ENCODE measurements around the gene TMTC1.

The TMTC1 gene

DNA sequence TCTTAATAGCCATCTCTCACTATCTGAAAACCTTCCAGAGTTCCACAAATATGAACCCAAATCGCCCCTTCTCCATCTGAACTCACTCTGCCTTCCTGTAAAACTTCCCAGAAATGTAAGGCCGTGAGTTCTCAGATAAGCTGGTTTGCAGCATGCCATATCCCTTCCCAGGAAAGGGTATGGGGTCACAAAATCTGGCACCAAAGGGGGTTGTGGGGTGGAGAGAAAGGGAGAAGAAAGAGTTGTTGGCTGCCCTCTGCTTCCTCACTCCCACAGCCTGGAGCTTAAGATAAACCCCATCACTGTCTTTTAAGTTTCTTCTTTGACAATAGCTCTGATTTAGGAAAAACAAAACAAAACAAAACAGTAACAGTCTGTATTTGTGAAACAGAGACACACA lies 10.7 kb downstream of the TMTC1 start:
- Histone ChIP-seq H3K9ac (ENCODE audit: low read length) (no peak overlapping the region), H3K9me3 (ENCODE audit: control insufficient read depth, low read depth, low read length) (peaks cover 8% of the 10 kb centered on the region), H3K4me1 (ENCODE audit: control insufficient read depth, low read depth, low read length) (peaks cover 4% of the 10 kb centered on the region), H3K27me3 (ENCODE audit: control insufficient read depth, insufficient read depth, low read length) (no peaks in the 10 kb centered on the region), H3K27ac (ENCODE audit: low read length) (no peak overlapping the region), H3K4me3 (ENCODE audit: low read length) (no peak overlapping the region), H3K36me3 (ENCODE audit: control insufficient read depth, low read depth, low read length) (no peaks in the 10 kb centered on the region)

DNA sequence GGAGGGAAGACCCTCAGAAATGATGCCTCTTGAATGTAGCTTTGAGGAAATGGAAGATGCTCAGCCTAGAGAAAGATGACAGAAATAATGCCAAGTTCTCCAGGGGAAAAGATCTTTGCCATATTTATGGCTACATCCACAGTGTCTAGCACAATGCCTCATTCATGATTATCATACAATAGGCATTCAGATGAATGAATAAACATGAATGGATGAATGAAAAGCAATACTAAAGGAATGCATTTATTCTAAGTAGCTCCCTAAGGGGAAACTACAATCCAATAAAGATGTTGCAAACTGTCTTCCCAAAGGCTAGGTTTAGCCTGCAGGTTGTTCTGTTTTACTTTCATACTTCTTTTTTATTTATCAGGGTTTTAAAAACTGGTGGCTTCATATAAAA lies 12.0 kb downstream of the TMTC1 start:
- Histone ChIP-seq H3K27ac (ENCODE audit: low read length) (no peak overlapping the region), H3K27me3 (ENCODE audit: control insufficient read depth, insufficient read depth, low read length) (no peaks in the 10 kb centered on the region), H3K9ac (ENCODE audit: low read length) (no peak overlapping the region), H3K4me1 (ENCODE audit: control insufficient read depth, low read depth, low read length) (peaks cover 4% of the 10 kb centered on the region), H3K36me3 (ENCODE audit: control insufficient read depth, low read depth, low read length) (no peaks in the 10 kb centered on the region), H3K9me3 (ENCODE audit: control insufficient read depth, low read depth, low read length) (peaks cover 8% of the 10 kb centered on the region), H3K4me3 (ENCODE audit: low read length) (no peak overlapping the region)

DNA sequence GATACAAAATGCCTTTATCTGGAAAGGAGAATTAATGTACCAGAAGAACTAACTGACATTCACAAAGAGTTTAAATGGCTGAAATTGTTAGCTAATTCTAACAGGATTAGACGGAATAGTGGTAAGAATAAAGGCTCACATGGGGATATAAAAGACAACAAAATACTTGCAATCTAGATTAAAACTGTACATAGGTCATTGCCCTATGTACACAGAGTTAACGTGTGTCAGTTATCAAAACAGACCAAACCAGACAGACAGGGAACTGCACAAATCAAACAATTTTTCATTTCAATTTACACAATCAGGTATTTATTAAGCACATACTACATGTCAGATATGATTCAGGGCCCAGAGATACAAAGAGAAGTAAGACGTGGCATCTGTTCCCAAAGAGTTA lies 12.6 kb downstream of the TMTC1 start:
- Histone ChIP-seq H3K4me3 (ENCODE audit: low read length) (no peak overlapping the region), H3K36me3 (ENCODE audit: control insufficient read depth, low read depth, low read length) (no peaks in the 10 kb centered on the region), H3K4me1 (ENCODE audit: control insufficient read depth, low read depth, low read length) (peaks cover 4% of the 10 kb centered on the region), H3K27ac (ENCODE audit: low read length) (no peak overlapping the region), H3K27me3 (ENCODE audit: control insufficient read depth, insufficient read depth, low read length) (no peaks in the 10 kb centered on the region), H3K9ac (ENCODE audit: low read length) (no peak overlapping the region), H3K9me3 (ENCODE audit: control insufficient read depth, low read depth, low read length) (peaks cover 8% of the 10 kb centered on the region)

DNA sequence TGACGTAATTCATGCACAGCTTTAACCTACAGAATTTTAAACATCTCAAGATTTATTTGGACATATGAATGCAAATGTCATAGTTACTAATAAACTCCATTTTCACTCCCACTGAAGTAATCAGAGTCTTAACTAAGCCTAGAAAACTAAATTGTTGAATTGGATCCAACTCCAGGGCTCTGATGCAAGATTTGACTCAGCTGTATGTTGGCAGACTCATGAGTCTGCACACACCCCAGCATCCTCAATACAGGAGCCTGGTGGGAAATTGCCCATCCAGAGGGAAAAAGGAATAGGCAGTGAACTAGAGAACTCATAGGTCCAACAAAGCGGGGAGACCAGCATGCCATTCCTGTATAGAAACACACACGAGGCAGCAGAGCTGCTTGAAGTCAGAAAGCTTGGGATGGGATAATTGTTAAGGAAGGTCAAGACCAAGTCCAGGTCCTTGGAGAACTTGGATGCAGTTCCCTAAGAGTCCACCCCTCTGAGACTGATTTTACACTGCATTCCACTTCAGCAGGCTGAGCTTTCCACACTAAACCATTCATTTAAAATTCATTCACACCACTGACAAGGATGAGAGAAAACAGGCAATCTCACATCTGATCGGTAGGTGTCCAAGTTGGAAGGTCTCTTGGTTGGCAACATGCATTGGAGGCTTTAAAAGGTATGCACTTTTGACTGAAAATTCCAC lies 14.4 kb downstream of the TMTC1 start:
- Histone ChIP-seq H3K9me3 (ENCODE audit: control insufficient read depth, low read depth, low read length) (no peaks in the 10 kb centered on the region), H3K4me1 (ENCODE audit: control insufficient read depth, low read depth, low read length) (peaks cover 4% of the 10 kb centered on the region), H3K36me3 (ENCODE audit: control insufficient read depth, low read depth, low read length) (no peaks in the 10 kb centered on the region), H3K27me3 (ENCODE audit: control insufficient read depth, insufficient read depth, low read length) (no peaks in the 10 kb centered on the region), H3K27ac (ENCODE audit: low read length) (no peak overlapping the region), H3K4me3 (ENCODE audit: low read length) (no peak overlapping the region), H3K9ac (ENCODE audit: low read length) (no peak overlapping the region)

DNA sequence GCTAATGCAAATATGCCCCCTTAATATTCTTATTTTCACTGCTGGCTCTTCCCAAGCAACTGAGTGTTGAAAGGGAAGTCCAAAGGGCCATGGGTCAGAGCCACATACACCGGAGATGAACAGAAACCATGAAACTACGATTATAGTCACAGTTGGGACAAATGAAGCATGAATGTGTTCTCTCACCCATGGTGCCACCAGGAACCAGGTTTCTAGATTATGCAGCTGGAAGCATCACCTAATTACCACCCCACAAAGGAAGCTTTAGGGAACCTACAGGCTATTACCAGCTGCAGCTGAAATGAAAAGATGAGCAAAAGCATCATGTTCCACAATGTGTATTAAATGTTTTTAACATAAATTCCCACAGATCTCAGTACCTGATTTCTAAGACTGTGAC lies 15.4 kb downstream of the TMTC1 start:
- Histone ChIP-seq H3K27me3 (ENCODE audit: control insufficient read depth, insufficient read depth, low read length) (no peaks in the 10 kb centered on the region), H3K9ac (ENCODE audit: low read length) (no peak overlapping the region), H3K9me3 (ENCODE audit: control insufficient read depth, low read depth, low read length) (no peaks in the 10 kb centered on the region), H3K27ac (ENCODE audit: low read length) (no peak overlapping the region), H3K4me3 (ENCODE audit: low read length) (no peak overlapping the region), H3K36me3 (ENCODE audit: control insufficient read depth, low read depth, low read length) (no peaks in the 10 kb centered on the region), H3K4me1 (ENCODE audit: control insufficient read depth, low read depth, low read length) (peaks cover 10% of the 10 kb centered on the region)

DNA sequence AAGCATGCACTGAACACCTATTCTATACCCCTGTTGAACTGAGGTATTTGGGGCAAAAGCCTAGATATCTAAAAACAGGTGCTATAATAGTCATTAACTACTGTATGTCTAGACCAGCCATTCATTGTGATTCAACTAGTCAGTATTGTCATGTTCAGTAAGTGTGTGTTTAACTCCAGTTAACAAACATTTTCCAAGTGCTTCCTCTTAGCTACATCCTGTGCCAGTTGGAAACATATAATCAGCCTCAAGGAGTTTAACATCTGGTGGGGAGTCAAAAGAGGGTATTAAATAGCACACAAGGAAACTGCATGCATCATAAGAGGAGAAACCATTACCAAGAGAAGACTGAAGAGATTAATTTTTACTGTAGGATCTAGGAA lies 20.4 kb downstream of the TMTC1 start:
- Histone ChIP-seq H3K36me3 (ENCODE audit: control insufficient read depth, low read depth, low read length) (no peaks in the 10 kb centered on the region), H3K9me3 (ENCODE audit: control insufficient read depth, low read depth, low read length) (no peaks in the 10 kb centered on the region), H3K27me3 (ENCODE audit: control insufficient read depth, insufficient read depth, low read length) (no peaks in the 10 kb centered on the region), H3K4me1 (ENCODE audit: control insufficient read depth, low read depth, low read length) (peaks cover 15% of the 10 kb centered on the region), H3K27ac (ENCODE audit: low read length) (no peak overlapping the region), H3K9ac (ENCODE audit: low read length) (no peak overlapping the region), H3K4me3 (ENCODE audit: low read length) (no peak overlapping the region)

DNA sequence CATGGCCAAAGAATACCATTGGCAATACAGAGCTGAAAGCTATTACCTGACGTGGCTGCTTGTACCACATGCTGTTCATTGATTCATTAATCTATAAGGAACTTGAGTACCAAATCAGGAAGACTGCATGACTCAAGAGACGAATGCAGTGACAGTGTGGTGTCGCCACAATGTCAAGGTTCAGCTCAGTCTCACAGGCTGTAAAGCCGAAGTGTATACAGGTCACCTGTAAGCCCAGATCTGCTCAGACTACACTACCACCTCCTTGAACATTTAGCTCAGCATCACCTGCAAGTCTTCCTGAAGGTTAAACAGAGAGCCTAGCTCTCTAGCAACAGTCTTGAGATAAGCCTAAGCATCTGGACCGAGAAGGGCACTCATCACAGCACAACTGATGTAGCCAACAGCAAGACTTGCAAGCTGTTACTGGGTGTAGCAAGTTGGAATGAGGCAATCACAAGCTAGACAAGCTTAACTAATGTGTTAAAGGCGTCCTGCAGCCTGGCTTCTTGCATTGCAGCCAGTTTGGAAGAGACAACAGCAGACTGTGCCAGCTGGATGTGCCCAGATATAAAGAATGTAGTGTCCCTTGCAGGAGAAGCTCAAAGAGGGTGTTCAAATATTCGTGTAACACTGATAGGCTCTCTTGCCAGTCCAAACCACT lies 21.0 kb downstream of the TMTC1 start:
- Histone ChIP-seq H3K9me3 (ENCODE audit: control insufficient read depth, low read depth, low read length) (no peaks in the 10 kb centered on the region), H3K36me3 (ENCODE audit: control insufficient read depth, low read depth, low read length) (no peaks in the 10 kb centered on the region), H3K9ac (ENCODE audit: low read length) (no peak overlapping the region), H3K4me1 (ENCODE audit: control insufficient read depth, low read depth, low read length) (peaks cover 15% of the 10 kb centered on the region), H3K27ac (ENCODE audit: low read length) (no peak overlapping the region), H3K4me3 (ENCODE audit: low read length) (no peak overlapping the region), H3K27me3 (ENCODE audit: control insufficient read depth, insufficient read depth, low read length) (no peaks in the 10 kb centered on the region)

DNA sequence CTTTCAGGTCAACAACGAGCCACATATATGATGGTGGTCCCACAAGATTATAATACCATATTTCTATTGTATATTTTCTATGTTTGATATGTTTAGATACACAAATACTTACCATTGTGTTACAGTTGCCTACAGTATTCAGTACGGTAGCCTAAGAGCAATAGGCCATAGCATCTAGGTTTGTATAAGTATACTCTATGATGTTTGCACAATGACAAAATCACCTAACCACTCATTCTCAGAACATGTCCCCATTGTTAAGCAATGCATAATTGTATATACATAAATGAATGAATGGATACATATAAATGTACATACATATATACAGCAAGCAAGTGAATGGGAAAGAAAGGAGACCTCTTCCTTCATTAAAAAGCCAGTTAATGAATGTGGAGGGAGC lies 23.8 kb downstream of the TMTC1 start:
- H3K4me3 ChIP-seq (ENCODE audit: low read length): no peak overlapping the region
- peaks cover 33% of the 10 kb centered on the region for H3K4me1 ChIP-seq (ENCODE audit: control insufficient read depth, low read depth, low read length)
- H3K9ac ChIP-seq (ENCODE audit: low read length): no peak overlapping the region
- H3K27ac ChIP-seq (ENCODE audit: low read length): no peak overlapping the region
- H3K36me3 ChIP-seq (ENCODE audit: control insufficient read depth, low read depth, low read length): no peaks in the 10 kb centered on the region
- no peaks in the 10 kb centered on the region for H3K9me3 ChIP-seq (ENCODE audit: control insufficient read depth, low read depth, low read length)
- no peaks in the 10 kb centered on the region for H3K27me3 ChIP-seq (ENCODE audit: control insufficient read depth, insufficient read depth, low read length)

DNA sequence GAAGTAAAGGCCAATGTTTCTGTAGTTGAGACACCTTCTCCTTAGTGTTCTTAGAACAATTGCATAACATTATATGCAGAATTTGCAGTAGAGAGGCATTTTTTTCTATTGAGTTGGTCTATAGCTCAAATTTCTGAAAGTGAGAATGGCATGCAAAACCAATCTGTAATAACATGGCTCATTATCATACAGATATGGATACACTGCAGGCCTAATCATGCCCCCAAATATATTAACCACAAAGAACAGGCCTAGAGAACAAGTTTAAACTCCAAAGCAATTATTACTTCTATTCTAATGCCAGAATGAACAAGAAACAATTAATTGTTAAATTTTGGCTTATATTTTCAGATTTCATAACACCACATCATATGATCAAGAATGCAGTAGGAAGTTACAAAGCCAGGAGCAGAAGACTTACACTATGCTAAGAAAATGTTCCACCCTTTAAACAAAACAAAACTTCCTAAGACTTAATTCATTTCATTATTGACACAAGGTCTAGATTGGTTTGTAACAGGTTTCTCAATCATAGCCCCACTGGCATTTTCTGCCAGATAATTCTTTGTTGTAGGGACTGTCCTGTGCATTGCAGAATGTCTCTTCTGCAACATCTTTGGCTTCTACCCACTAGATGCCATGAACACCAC lies 26.9 kb downstream of the TMTC1 start:
- H3K36me3 ChIP-seq (ENCODE audit: control insufficient read depth, low read depth, low read length): peaks cover 15% of the 10 kb centered on the region
- H3K9ac ChIP-seq (ENCODE audit: low read length): no peak overlapping the region
- H3K9me3 ChIP-seq (ENCODE audit: control insufficient read depth, low read depth, low read length): no peaks in the 10 kb centered on the region
- no peak overlapping the region for H3K27ac ChIP-seq (ENCODE audit: low read length)
- H3K27me3 ChIP-seq (ENCODE audit: control insufficient read depth, insufficient read depth, low read length): no peaks in the 10 kb centered on the region
- H3K4me3 ChIP-seq (ENCODE audit: low read length): no peak overlapping the region
- H3K4me1 ChIP-seq (ENCODE audit: control insufficient read depth, low read depth, low read length): peaks cover 18% of the 10 kb centered on the region

DNA sequence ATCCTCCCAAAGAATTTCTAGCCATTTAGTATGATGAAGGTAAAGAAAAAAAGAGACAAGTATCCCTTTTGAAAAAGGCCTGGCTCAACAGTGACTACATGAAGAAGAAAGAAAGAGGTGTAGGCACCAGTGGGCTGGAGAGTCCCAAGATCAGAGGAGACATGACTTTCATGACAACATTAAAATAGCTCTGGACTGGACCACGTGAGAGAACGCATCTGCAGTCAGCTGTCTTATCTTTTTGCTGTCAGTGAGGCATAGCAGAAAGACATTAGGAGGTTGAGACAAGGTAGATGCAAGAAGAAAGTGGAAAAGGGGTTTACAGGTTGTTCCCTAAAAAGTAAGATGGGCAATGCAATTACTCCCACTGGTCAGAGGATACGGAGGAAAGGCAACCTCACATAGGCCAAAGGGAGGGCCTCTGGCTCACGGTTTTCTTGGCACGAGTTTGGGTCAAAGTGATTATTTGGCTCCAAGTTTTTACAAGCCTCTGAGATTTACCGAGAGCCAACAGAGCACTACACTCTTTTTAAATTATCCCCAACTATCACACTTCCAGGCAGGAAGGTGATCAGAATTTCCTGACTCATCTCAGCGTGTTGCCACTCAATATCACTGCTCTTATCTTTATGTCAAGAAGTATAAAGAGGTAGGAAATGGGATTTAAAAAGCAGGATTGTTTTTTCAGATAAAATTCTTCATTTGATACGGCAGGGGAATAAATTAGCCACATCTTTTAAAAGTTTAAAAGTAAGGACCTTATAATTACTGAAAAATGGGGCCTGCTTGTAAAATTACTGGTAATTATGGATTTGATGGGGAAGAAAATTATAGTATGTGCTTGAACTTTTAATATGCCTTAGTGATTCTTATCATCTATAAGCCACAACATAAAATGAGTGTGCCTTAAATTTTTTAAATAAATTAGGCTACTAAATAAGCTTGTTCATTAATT lies 29.2 kb downstream of the TMTC1 start:
- Histone ChIP-seq H3K4me1 (ENCODE audit: control insufficient read depth, low read depth, low read length) (peaks cover 33% of the 10 kb centered on the region), H3K27ac (ENCODE audit: low read length) (no peak overlapping the region), H3K9me3 (ENCODE audit: control insufficient read depth, low read depth, low read length) (no peaks in the 10 kb centered on the region), H3K4me3 (ENCODE audit: low read length) (no peak overlapping the region), H3K27me3 (ENCODE audit: control insufficient read depth, insufficient read depth, low read length) (no peaks in the 10 kb centered on the region), H3K36me3 (ENCODE audit: control insufficient read depth, low read depth, low read length) (peaks cover 19% of the 10 kb centered on the region), H3K9ac (ENCODE audit: low read length) (no peak overlapping the region)

DNA sequence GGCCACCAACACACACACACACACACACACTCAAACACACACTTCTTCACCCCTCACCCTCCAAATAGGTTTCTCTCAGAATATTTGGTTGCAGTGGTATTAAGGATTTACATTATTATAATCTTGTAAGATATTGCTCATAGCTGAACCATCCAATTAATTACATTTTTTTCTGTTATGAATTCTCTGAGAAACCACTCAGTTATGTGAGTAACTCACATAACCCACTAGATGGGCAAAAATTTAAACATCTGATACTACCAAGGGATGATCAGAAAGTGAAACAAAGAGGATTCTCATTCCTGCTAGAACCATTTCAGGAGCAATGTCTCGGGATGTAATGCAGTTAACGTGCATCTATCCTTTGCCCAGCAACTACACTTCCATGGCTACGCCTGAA lies 31.6 kb downstream of the TMTC1 start:
- Histone ChIP-seq H3K4me1 (ENCODE audit: control insufficient read depth, low read depth, low read length) (peaks cover 33% of the 10 kb centered on the region), H3K9me3 (ENCODE audit: control insufficient read depth, low read depth, low read length) (no peaks in the 10 kb centered on the region), H3K36me3 (ENCODE audit: control insufficient read depth, low read depth, low read length) (peaks cover 19% of the 10 kb centered on the region), H3K27me3 (ENCODE audit: control insufficient read depth, insufficient read depth, low read length) (no peaks in the 10 kb centered on the region), H3K9ac (ENCODE audit: low read length) (no peak overlapping the region), H3K4me3 (ENCODE audit: low read length) (no peak overlapping the region), H3K27ac (ENCODE audit: low read length) (no peak overlapping the region)

All from iPS-18a (cell line).